ENCODE data around the gene TJP1.

Gene TJP1

DNA sequence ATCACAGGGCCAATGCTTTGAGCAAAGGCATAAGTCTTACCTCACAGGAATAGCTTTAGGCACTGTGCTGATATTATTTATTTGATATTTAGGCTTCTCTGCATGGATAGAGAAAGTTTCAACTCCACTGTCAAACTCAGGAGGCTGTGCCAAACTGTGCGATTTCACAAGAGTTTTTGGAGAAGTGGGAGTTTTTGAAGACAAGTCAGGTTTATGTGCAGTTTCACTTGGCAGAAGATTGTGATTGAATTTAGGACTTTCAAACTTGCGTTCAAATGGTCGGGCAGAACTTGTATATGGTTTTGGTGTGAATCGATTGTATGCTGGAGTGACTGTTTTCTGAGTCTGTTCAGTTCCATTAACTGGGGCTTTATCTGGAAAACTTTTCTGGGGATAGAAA, 113.7 kb downstream of the TJP1 start:
- Histone ChIP-seq H3K4me3 (ENCODE audit: low read depth, low read length) (no peak overlapping the region), H3K4me1 (ENCODE audit: control insufficient read depth, insufficient read depth, low read length) (no peaks in the 10 kb centered on the region), H3K27ac (ENCODE audit: extremely low read depth, low read depth, low read length) (no peak overlapping the region), H3K9me3 (ENCODE audit: control insufficient read depth, insufficient read depth, low read depth, low read length) (no peaks in the 10 kb centered on the region), H3K36me3 (ENCODE audit: control insufficient read depth in 2 of 2, insufficient read depth in 1 of 2, low read length in 2 of 2) (peaks cover 8 to 77% of the 10 kb centered on the region in 2 experiments)
- POLR2A ChIA-PET: interaction anchor here (0.6 kb wide), 1 partner anchor 175 kb away, joined by 3 read pairs; no protein-coding TSS in a partner anchor
- TF ChIP-seq ZNF548 (tag by site-specific recombination; IDR thresholded peaks at IDR 0.05) (no peak), ZNF830 (tag by site-specific recombination; IDR thresholded peaks at IDR 0.05; ENCODE audit: low read depth) (no peak), ZNF610 (tag by site-specific recombination; IDR thresholded peaks at IDR 0.05; ENCODE audit: borderline replicate concordance) (no peak), RBAK (tag by site-specific recombination; IDR thresholded peaks at IDR 0.05) (no peak), ZIC2 (tag by site-specific recombination; IDR thresholded peaks at IDR 0.05) (no peak), ZNF274 (IDR thresholded peaks at IDR 0.05; ENCODE audit: low read length) (no peak), ZNF274 (tag by site-specific recombination; IDR thresholded peaks at IDR 0.05; ENCODE audit: borderline replicate concordance) (no peak), ZNF701 (tag by site-specific recombination; IDR thresholded peaks at IDR 0.05) (no peak), ZNF544 (tag by site-specific recombination; IDR thresholded peaks at IDR 0.05) (no peak), ZNF394 (tag by site-specific recombination; IDR thresholded peaks at IDR 0.05; ENCODE audit: borderline replicate concordance) (no peak), ZNF169 (tag by site-specific recombination; IDR thresholded peaks at IDR 0.05) (no peak), ZNF426 (tag by site-specific recombination; IDR thresholded peaks at IDR 0.05) (no peak), GLIS2 (tag by site-specific recombination; IDR thresholded peaks at IDR 0.05) (no peak), TRIM28 (IDR thresholded peaks at IDR 0.05; ENCODE audit: borderline replicate concordance, low read length) (no peak), ZNF211 (tag by site-specific recombination; IDR thresholded peaks at IDR 0.05; ENCODE audit: low read depth) (no peak), ZNF658 (tag by site-specific recombination; IDR thresholded peaks at IDR 0.05) (no peak)
- TF ChIP-seq, protein P1, sequence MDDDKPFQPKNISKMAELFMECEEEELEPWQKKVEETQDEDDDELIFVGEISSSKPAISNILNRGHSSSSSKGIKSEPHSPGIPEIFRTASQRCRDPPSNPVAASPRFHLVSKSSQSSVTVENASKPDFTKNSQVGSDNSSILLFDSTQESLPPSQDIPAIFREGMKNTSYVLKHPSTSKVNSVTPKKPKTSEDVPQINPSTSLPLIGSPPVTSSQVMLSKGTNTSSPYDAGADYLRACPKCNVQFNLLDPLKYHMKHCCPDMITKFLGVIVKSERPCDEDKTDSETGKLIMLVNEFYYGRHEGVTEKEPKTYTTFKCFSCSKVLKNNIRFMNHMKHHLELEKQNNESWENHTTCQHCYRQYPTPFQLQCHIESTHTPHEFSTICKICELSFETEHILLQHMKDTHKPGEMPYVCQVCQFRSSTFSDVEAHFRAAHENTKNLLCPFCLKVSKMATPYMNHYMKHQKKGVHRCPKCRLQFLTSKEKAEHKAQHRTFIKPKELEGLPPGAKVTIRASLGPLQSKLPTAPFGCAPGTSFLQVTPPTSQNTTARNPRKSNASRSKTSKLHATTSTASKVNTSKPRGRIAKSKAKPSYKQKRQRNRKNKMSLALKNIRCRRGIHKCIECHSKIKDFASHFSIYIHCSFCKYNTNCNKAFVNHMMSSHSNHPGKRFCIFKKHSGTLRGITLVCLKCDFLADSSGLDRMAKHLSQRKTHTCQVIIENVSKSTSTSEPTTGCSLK (tag by site-specific recombination; IDR thresholded peaks at IDR 0.05): no peak
- TF ChIP-seq, protein P2, sequence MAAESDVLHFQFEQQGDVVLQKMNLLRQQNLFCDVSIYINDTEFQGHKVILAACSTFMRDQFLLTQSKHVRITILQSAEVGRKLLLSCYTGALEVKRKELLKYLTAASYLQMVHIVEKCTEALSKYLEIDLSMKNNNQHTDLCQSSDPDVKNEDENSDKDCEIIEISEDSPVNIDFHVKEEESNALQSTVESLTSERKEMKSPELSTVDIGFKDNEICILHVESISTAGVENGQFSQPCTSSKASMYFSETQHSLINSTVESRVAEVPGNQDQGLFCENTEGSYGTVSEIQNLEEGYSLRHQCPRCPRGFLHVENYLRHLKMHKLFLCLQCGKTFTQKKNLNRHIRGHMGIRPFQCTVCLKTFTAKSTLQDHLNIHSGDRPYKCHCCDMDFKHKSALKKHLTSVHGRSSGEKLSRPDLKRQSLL (tag by site-specific recombination; IDR thresholded peaks at IDR 0.05): no peak
- CTCF ChIA-PET: interaction anchor here (0.6 to 1.2 kb wide), 5 partner anchors 8 to 364 kb away, joined by 3 read pairs; no protein-coding TSS in a partner anchor

DNA sequence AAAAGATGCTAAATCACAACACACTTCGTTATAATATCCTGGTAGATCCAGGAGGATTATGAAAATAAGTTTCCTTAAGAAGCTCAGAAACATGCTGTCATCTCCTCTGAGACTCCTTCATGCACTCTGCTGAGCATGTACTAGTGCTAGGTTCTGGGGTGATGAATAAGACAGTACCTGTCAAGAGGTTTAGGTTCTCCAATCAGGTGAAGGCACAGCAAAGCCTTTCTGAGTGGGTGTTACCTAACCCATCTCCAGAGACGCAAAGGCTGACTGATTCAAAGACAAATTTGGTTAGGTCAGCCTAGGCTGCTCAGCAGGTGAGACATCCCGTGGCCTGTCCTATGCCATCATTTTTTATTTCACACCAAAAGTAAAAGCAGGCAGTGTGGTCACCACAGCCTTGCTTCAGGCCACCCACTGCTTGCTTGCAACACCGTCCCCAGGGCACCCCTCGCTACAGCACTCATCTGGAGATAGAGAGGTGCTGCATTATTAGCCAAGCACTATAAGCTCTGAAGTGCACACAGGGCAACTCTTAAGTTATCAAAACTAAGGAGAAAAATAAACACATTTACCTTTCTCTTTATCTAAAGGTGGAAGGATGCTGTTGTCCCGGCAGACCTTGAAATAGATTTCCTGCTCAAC, 117.2 kb downstream of the TJP1 start:
- H3K9me3 ChIP-seq (ENCODE audit: control insufficient read depth, insufficient read depth, low read depth, low read length): no peaks in the 10 kb centered on the region
- peaks cover 8 to 76% of the 10 kb centered on the region in 2 experiments for H3K36me3 ChIP-seq (ENCODE audit: control insufficient read depth in 2 of 2, insufficient read depth in 1 of 2, low read length in 2 of 2)
- POLR2A ChIA-PET: no interaction called here
- H3K27ac ChIP-seq (ENCODE audit: extremely low read depth, low read depth, low read length): no peak overlapping the region
- no peak overlapping the region for H3K4me3 ChIP-seq (ENCODE audit: low read depth, low read length)
- CTCF ChIA-PET: interaction anchor here (1.0 kb wide), 1 partner anchor 8 kb away, joined by 3 read pairs; no protein-coding TSS in a partner anchor
- H3K4me1 ChIP-seq (ENCODE audit: control insufficient read depth, insufficient read depth, low read length): no peaks in the 10 kb centered on the region
- TF ChIP-seq, protein P3, sequence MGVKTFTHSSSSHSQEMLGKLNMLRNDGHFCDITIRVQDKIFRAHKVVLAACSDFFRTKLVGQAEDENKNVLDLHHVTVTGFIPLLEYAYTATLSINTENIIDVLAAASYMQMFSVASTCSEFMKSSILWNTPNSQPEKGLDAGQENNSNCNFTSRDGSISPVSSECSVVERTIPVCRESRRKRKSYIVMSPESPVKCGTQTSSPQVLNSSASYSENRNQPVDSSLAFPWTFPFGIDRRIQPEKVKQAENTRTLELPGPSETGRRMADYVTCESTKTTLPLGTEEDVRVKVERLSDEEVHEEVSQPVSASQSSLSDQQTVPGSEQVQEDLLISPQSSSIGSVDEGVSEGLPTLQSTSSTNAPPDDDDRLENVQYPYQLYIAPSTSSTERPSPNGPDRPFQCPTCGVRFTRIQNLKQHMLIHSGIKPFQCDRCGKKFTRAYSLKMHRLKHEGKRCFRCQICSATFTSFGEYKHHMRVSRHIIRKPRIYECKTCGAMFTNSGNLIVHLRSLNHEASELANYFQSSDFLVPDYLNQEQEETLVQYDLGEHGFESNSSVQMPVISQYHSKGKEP (tag by site-specific recombination; IDR thresholded peaks at IDR 0.05): no peak
- no peak for TF ChIP-seq ZNF132 (tag by site-specific recombination; IDR thresholded peaks at IDR 0.05; ENCODE audit: borderline replicate concordance)
- TF ChIP-seq ZNF341 (tag by site-specific recombination; IDR thresholded peaks at IDR 0.05; ENCODE audit: low read depth): no peak
- TF ChIP-seq ZNF214 (tag by site-specific recombination; IDR thresholded peaks at IDR 0.05; ENCODE audit: borderline replicate concordance): no peak
- TF ChIP-seq OVOL3 (tag by site-specific recombination; IDR thresholded peaks at IDR 0.05): no peak
- no peak for TF ChIP-seq ZNF140 (tag by site-specific recombination; IDR thresholded peaks at IDR 0.05)
- TF ChIP-seq ZIC2 (tag by site-specific recombination; IDR thresholded peaks at IDR 0.05): no peak
- TF ChIP-seq MEIS1 (CRISPR knock-in tag; IDR thresholded peaks at IDR 0.05; ENCODE audit: borderline replicate concordance): no peak
- no peak for TF ChIP-seq ZNF514 (tag by site-specific recombination; IDR thresholded peaks at IDR 0.05)
- no peak for TF ChIP-seq ZNF521 (tag by site-specific recombination; IDR thresholded peaks at IDR 0.05)
- no peak for TF ChIP-seq ZNF391 (tag by site-specific recombination; IDR thresholded peaks at IDR 0.05; ENCODE audit: borderline replicate concordance, low read depth)
- TF ChIP-seq ZNF768 (tag by site-specific recombination; IDR thresholded peaks at IDR 0.05): no peak
- no peak for TF ChIP-seq ZNF202 (tag by site-specific recombination; IDR thresholded peaks at IDR 0.05; ENCODE audit: borderline replicate concordance)
